ENCODE measurements around the gene STARD10.

STARD10 gene

GRCh38 chr11:72712168-72712751, 81.6 kb downstream of the STARD10 start:
- no peak overlapping the region for H3K9ac ChIP-seq (ENCODE audit: low read length)
- no peaks in the 10 kb centered on the region for H3K27me3 ChIP-seq (ENCODE audit: control insufficient read depth in 1 of 2, insufficient read depth in 2 of 2, low read length in 2 of 2)
- H3K36me3 ChIP-seq (ENCODE audit: insufficient read depth, low read length) = peaks cover 44% of the 10 kb centered on the region
- H3K4me3 ChIP-seq (ENCODE audit: low read depth in 1 of 2, low read length in 2 of 2) = no peak overlapping the region
- H3K4me1 ChIP-seq (ENCODE audit: insufficient read depth, low read length) = peaks cover 13% of the 10 kb centered on the region
- no peaks in the 10 kb centered on the region for H3K9me3 ChIP-seq (ENCODE audit: low read length)
- H3K27ac ChIP-seq (ENCODE audit: low read depth, low read length) = no peak overlapping the region

GRCh38 chr11:72711141-72711540, 82.7 kb downstream of the STARD10 start:
- Histone ChIP-seq H3K9me3 (ENCODE audit: low read length) (no peaks in the 10 kb centered on the region), H3K36me3 (ENCODE audit: insufficient read depth, low read length) (peaks cover 56% of the 10 kb centered on the region), H3K9ac (ENCODE audit: low read length) (no peak overlapping the region), H3K27me3 (ENCODE audit: control insufficient read depth in 1 of 2, insufficient read depth in 2 of 2, low read length in 2 of 2) (no peaks in the 10 kb centered on the region), H3K4me3 (ENCODE audit: low read depth in 1 of 2, low read length in 2 of 2) (no peak overlapping the region), H3K27ac (ENCODE audit: low read depth, low read length) (no peak overlapping the region), H3K4me1 (ENCODE audit: insufficient read depth, low read length) (peaks cover 5% of the 10 kb centered on the region)

- Histone ChIP-seq H3K36me3 (ENCODE audit: insufficient read depth, low read length) (peaks cover 64% of the 10 kb centered on the region), H3K9me3 (ENCODE audit: low read length) (no peaks in the 10 kb centered on the region), H3K4me1 (ENCODE audit: insufficient read depth, low read length) (peaks cover 5% of the 10 kb centered on the region)
Measured at GRCh38 chr11:72710278-72710677, 83.6 kb downstream of the STARD10 start.

GRCh38 chr11:72709478-72710238, 84.2 kb downstream of the STARD10 start:
- H3K4me3 ChIP-seq (ENCODE audit: low read depth in 1 of 2, low read length in 2 of 2) = no peak overlapping the region
- H3K36me3 ChIP-seq (ENCODE audit: insufficient read depth, low read length) = peaks cover 68% of the 10 kb centered on the region
- no peaks in the 10 kb centered on the region for H3K9me3 ChIP-seq (ENCODE audit: low read length)
- H3K27ac ChIP-seq (ENCODE audit: low read depth, low read length) = no peak overlapping the region
- H3K4me1 ChIP-seq (ENCODE audit: insufficient read depth, low read length) = peaks cover 5% of the 10 kb centered on the region
- no peak overlapping the region for H3K9ac ChIP-seq (ENCODE audit: low read length)
- H3K27me3 ChIP-seq (ENCODE audit: control insufficient read depth in 1 of 2, insufficient read depth in 2 of 2, low read length in 2 of 2) = no peaks in the 10 kb centered on the region

More at GRCh38 chr11:72710278-72710677, 83.6 kb downstream of the STARD10 start:
- Histone ChIP-seq H3K9ac (ENCODE audit: low read length) (no peak overlapping the region), H3K4me3 (ENCODE audit: low read depth in 1 of 2, low read length in 2 of 2) (no peak overlapping the region), H3K27ac (ENCODE audit: low read depth, low read length) (no peak overlapping the region), H3K27me3 (ENCODE audit: control insufficient read depth in 1 of 2, insufficient read depth in 2 of 2, low read length in 2 of 2) (no peaks in the 10 kb centered on the region)

GRCh38 chr11:72707032-72707431, 86.8 kb downstream of the STARD10 start:
- no peak overlapping the region for H3K27ac ChIP-seq (ENCODE audit: low read depth, low read length)
- no peak overlapping the region for H3K9ac ChIP-seq (ENCODE audit: low read length)
- no peaks in the 10 kb centered on the region for H3K9me3 ChIP-seq (ENCODE audit: low read length)
- H3K27me3 ChIP-seq (ENCODE audit: control insufficient read depth in 1 of 2, insufficient read depth in 2 of 2, low read length in 2 of 2) = no peaks in the 10 kb centered on the region
- H3K4me3 ChIP-seq (ENCODE audit: low read depth in 1 of 2, low read length in 2 of 2) = no peak overlapping the region
- peaks cover 72% of the 10 kb centered on the region for H3K36me3 ChIP-seq (ENCODE audit: insufficient read depth, low read length)
- H3K4me1 ChIP-seq (ENCODE audit: insufficient read depth, low read length) = peaks cover 13% of the 10 kb centered on the region

GRCh38 chr11:72706579-72706978, 87.3 kb downstream of the STARD10 start:
- H3K9ac ChIP-seq (ENCODE audit: low read length) = no peak overlapping the region
- H3K27ac ChIP-seq (ENCODE audit: low read depth, low read length) = no peak overlapping the region
- H3K4me3 ChIP-seq (ENCODE audit: low read depth in 1 of 2, low read length in 2 of 2) = no peak overlapping the region
- peaks cover 71% of the 10 kb centered on the region for H3K36me3 ChIP-seq (ENCODE audit: insufficient read depth, low read length)
- no peaks in the 10 kb centered on the region for H3K27me3 ChIP-seq (ENCODE audit: control insufficient read depth in 1 of 2, insufficient read depth in 2 of 2, low read length in 2 of 2)
- peaks cover 13% of the 10 kb centered on the region for H3K4me1 ChIP-seq (ENCODE audit: insufficient read depth, low read length)
- H3K9me3 ChIP-seq (ENCODE audit: low read length) = no peaks in the 10 kb centered on the region

GRCh38 chr11:72705442-72706365, 88.1 kb downstream of the STARD10 start:
- H3K4me1 ChIP-seq (ENCODE audit: insufficient read depth, low read length) = peaks cover 13% of the 10 kb centered on the region
- H3K36me3 ChIP-seq (ENCODE audit: insufficient read depth, low read length) = peaks cover 72% of the 10 kb centered on the region
- no peak overlapping the region for H3K9ac ChIP-seq (ENCODE audit: low read length)
- no peak overlapping the region for H3K4me3 ChIP-seq (ENCODE audit: low read depth in 1 of 2, low read length in 2 of 2)
- no peaks in the 10 kb centered on the region for H3K27me3 ChIP-seq (ENCODE audit: control insufficient read depth in 1 of 2, insufficient read depth in 2 of 2, low read length in 2 of 2)
- no peak overlapping the region for H3K27ac ChIP-seq (ENCODE audit: low read depth, low read length)
- H3K9me3 ChIP-seq (ENCODE audit: low read length) = no peaks in the 10 kb centered on the region

GRCh38 chr11:72704783-72705265, 89.0 kb downstream of the STARD10 start:
- no peak overlapping the region for H3K4me3 ChIP-seq (ENCODE audit: low read depth in 1 of 2, low read length in 2 of 2)
- no peaks in the 10 kb centered on the region for H3K9me3 ChIP-seq (ENCODE audit: low read length)
- H3K36me3 ChIP-seq (ENCODE audit: insufficient read depth, low read length) = peaks cover 77% of the 10 kb centered on the region
- H3K27ac ChIP-seq (ENCODE audit: low read depth, low read length) = no peak overlapping the region
- peaks cover 13% of the 10 kb centered on the region for H3K4me1 ChIP-seq (ENCODE audit: insufficient read depth, low read length)
- no peaks in the 10 kb centered on the region for H3K27me3 ChIP-seq (ENCODE audit: control insufficient read depth in 1 of 2, insufficient read depth in 2 of 2, low read length in 2 of 2)
- H3K9ac ChIP-seq (ENCODE audit: low read length) = no peak overlapping the region
